SK-N-SH treated with all-trans-retinoic acid at 6 μM for 48 hours (cell line): ENCODE results near the gene VGF.

Source experiments
- ARNTL ChIP-seq: fragments of 450-650 bp; formaldehyde crosslinking; IDR thresholded peaks from 2 replicates; pipeline ENCODE4 v1.5.0; 2020; ENCODE audit warnings: low read depth, mild to moderate bottlenecking, moderate library complexity, borderline replicate concordance
- BACH2 ChIP-seq: fragments of 250-450 bp; sonication (Bioruptor Pico); IDR thresholded peaks from 2 replicates; pipeline ENCODE4 v1.9.0; 2021; ENCODE audit warnings: mild to moderate bottlenecking, borderline replicate concordance
- CSDC2 ChIP-seq: fragments of 250-450 bp; sonication (Bioruptor Pico); IDR thresholded peaks from 2 replicates; pipeline ENCODE4 v1.5.0; 2020; ENCODE audit warnings: mild to moderate bottlenecking, moderate library complexity
- ESRRG ChIP-seq: fragments of 250-450 bp; sonication (Bioruptor Pico); IDR thresholded peaks from 2 replicates; pipeline ENCODE4 v1.6.1; 2021; ENCODE audit warnings: mild to moderate bottlenecking
- RARB ChIP-seq: fragments of 250-450 bp; sonication (Bioruptor Pico); IDR thresholded peaks from 2 replicates; pipeline ENCODE4 v1.8.0; 2021; ENCODE audit warnings: mild to moderate bottlenecking, moderate library complexity
- TOX ChIP-seq: fragments of 250-450 bp; sonication (Bioruptor Pico); IDR thresholded peaks from 2 replicates; pipeline ENCODE4 v1.8.0; 2021; ENCODE audit warnings: mild to moderate bottlenecking, moderate library complexity, borderline replicate concordance
- ZC3H10 ChIP-seq: fragments of 250-450 bp; sonication (Bioruptor Pico); IDR thresholded peaks from 2 replicates; pipeline ENCODE4 v1.5.1; 2021; ENCODE audit warnings: mild to moderate bottlenecking, moderate library complexity
- ZFP3 ChIP-seq: fragments of 250-450 bp; sonication (Bioruptor Pico); IDR thresholded peaks from 2 replicates; pipeline ENCODE4 v1.5.0; 2020; ENCODE audit warnings: mild to moderate bottlenecking, moderate library complexity
- ZFP30 ChIP-seq: fragments of 450-650 bp; formaldehyde crosslinking; IDR thresholded peaks from 2 replicates; pipeline ENCODE4 v1.5.0; 2022; ENCODE audit warnings: mild to moderate bottlenecking, moderate library complexity
- TF ChIP-seq, protein P1 (sequence below): fragments of 250-450 bp; sonication (Bioruptor Pico); IDR thresholded peaks from 2 replicates; pipeline ENCODE4 v1.8.0; 2020; ENCODE audit warnings: mild to moderate bottlenecking, moderate library complexity, borderline replicate concordance
- TF ChIP-seq, protein P2 (sequence below): fragments of 250-450 bp; sonication (Bioruptor Pico); IDR thresholded peaks from 2 replicates; pipeline ENCODE4 v1.5.1; 2021; ENCODE audit warnings: mild to moderate bottlenecking, moderate library complexity
- TF ChIP-seq, protein P3 (sequence below): fragments of 250-450 bp; sonication (Bioruptor Pico); IDR thresholded peaks from 2 replicates; pipeline ENCODE4 v1.5.1; 2020; ENCODE audit warnings: low read depth, mild to moderate bottlenecking, moderate library complexity

DNA sequence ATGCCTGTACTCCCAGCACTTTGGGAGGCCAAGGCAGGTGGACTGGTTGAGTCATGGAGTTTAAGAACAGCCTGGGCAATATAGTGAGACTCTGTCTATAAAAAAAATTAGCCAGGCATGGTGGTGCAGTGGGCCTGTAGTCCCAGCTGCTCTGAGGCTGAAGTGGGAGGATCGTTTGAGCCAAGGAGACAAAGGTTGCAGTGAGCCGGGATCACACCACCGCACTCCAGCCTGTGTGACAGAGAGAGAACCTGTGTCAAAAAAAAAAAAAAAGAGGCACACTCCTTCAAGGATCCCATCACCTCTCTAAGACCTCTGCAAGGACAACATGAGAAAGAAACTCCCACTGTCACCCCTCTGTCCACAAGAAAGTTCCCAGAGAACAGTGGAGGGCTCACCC, 10.3 kb upstream of the VGF start:
- TF ChIP-seq ZC3H10 (no peak), RARB (CRISPR knock-in tag) (no peak), CSDC2 (CRISPR knock-in tag) (no peak), TOX (CRISPR knock-in tag) (no peak), ARNTL (no peak), ESRRG (CRISPR knock-in tag) (no peak), BACH2 (no peak), ZFP30 (CRISPR knock-in tag) (no peak), ZFP3 (CRISPR knock-in tag) (no peak)
- TF ChIP-seq, protein P1, sequence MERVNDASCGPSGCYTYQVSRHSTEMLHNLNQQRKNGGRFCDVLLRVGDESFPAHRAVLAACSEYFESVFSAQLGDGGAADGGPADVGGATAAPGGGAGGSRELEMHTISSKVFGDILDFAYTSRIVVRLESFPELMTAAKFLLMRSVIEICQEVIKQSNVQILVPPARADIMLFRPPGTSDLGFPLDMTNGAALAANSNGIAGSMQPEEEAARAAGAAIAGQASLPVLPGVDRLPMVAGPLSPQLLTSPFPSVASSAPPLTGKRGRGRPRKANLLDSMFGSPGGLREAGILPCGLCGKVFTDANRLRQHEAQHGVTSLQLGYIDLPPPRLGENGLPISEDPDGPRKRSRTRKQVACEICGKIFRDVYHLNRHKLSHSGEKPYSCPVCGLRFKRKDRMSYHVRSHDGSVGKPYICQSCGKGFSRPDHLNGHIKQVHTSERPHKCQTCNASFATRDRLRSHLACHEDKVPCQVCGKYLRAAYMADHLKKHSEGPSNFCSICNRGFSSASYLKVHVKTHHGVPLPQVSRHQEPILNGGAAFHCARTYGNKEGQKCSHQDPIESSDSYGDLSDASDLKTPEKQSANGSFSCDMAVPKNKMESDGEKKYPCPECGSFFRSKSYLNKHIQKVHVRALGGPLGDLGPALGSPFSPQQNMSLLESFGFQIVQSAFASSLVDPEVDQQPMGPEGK (CRISPR knock-in tag): no peak
- TF ChIP-seq, protein P2, sequence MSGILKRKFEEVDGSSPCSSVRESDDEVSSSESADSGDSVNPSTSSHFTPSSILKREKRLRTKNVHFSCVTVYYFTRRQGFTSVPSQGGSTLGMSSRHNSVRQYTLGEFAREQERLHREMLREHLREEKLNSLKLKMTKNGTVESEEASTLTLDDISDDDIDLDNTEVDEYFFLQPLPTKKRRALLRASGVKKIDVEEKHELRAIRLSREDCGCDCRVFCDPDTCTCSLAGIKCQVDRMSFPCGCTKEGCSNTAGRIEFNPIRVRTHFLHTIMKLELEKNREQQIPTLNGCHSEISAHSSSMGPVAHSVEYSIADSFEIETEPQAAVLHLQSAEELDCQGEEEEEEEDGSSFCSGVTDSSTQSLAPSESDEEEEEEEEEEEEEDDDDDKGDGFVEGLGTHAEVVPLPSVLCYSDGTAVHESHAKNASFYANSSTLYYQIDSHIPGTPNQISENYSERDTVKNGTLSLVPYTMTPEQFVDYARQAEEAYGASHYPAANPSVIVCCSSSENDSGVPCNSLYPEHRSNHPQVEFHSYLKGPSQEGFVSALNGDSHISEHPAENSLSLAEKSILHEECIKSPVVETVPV (CRISPR knock-in tag): no peak
- TF ChIP-seq, protein P3, sequence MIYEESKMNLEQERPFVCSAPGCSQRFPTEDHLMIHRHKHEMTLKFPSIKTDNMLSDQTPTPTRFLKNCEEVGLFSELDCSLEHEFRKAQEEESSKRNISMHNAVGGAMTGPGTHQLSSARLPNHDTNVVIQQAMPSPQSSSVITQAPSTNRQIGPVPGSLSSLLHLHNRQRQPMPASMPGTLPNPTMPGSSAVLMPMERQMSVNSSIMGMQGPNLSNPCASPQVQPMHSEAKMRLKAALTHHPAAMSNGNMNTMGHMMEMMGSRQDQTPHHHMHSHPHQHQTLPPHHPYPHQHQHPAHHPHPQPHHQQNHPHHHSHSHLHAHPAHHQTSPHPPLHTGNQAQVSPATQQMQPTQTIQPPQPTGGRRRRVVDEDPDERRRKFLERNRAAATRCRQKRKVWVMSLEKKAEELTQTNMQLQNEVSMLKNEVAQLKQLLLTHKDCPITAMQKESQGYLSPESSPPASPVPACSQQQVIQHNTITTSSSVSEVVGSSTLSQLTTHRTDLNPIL (CRISPR knock-in tag): no peak
